GM10248 (cell line): ENCODE data around the gene UHMK1.
"Not testable (repeated sequence)": the region's sequence is repeated elsewhere in the genome, so short reads cannot be mapped to it uniquely, and the experiment has no call there.

Source experiments
- CTCF ChIA-PET: fragments of 300-600 bp; sonication (Branson Sonifier 250); formaldehyde crosslinking; extraction: SDS; loops from one replicate; lab custom pipeline; 2021; ENCODE audit warnings: antibody characterized with exemption; lab: Yijun Ruan, JAX
- POLR2A ChIA-PET: fragments of 350-650 bp; sonication (Branson Sonifier 250); formaldehyde crosslinking; extraction: SDS; loops from one replicate; lab custom pipeline; 2020; ENCODE audit warnings: antibody characterized with exemption; lab: Yijun Ruan, JAX
- DNase-seq: peaks from one replicate; pipeline ENCODE4 v3.0.0; 2012; ENCODE audit errors: extremely low spot score
- CTCF ChIP-seq: IDR thresholded peaks from 2 replicates; pipeline ENCODE4 v1.5.1; 2012; ENCODE audit warnings: mild to moderate bottlenecking, low read depth; ENCODE audit errors: extremely low read depth, missing control alignments, control extremely low read depth

The UHMK1 gene

DNA sequence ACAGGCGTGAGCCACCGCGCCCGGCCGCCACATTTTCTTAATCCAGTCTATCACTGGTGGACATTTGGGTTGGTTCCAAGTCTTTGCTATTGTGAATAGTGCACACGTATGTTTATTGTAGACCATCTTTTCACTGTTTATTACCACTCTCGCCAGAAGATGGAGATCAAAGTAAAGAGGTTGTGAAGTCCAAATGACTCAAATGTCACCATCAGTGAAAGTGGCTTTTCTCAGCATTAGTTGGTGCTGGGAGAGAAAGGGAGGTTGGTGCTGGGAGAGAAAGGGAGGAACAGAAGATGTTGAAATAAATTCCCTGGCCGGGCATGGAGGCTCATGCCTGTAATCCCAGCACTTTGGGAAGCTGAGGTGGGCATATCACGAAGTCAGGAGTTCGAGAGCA is 10.4 kb upstream of the UHMK1 start:
- CTCF ChIA-PET = no interaction called here
- no peak for DNase-seq
- TF ChIP-seq CTCF = no peak
- POLR2A ChIA-PET = no interaction called here

GRCh38 chr1:162488219-162488618 is 9.4 kb upstream of the UHMK1 start:
- no peak for TF ChIP-seq CTCF
- ChIA-PET CTCF (interaction anchor here (0.8 to 1.0 kb wide), 2 partner anchors 9 to 11 kb away, joined by 3 read pairs; no protein-coding TSS in a partner anchor), POLR2A (no interaction called here)
- DNase-seq = no peak

DNA sequence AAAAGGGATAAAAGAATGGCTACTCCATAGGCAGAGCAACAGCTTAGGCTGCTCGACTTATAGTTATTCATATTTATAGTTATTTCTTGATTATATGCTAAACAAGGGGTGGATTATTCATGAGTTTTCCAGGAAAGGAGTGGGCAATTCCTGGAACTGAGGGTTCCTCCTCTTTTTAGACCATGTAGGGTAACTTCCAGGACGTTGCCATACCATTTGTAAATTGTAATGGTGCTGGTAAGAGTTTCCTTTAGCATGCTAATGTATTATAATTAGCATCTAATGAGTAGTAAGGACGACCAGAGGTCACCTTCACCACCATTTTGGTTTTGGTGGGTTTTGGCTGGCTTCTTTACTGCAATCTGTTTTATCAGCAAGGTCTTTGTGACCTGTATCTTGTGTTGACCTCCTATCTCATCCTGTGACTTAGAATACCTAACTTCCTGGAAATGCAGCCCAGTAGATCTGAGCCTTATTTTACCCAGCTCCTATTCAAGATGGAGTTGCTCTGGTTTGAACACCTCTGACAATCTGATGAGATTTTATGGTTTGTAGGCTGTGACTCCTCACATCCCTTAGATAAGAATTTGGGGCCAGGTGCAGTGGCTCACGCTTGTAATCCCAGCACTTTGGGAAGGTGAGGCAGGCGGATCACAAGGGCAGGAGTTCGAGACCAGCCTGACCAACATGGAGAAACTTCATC is 1.9 kb upstream of the UHMK1 start:
- POLR2A ChIA-PET, CTCF ChIA-PET: not testable (repeated sequence)

DNA sequence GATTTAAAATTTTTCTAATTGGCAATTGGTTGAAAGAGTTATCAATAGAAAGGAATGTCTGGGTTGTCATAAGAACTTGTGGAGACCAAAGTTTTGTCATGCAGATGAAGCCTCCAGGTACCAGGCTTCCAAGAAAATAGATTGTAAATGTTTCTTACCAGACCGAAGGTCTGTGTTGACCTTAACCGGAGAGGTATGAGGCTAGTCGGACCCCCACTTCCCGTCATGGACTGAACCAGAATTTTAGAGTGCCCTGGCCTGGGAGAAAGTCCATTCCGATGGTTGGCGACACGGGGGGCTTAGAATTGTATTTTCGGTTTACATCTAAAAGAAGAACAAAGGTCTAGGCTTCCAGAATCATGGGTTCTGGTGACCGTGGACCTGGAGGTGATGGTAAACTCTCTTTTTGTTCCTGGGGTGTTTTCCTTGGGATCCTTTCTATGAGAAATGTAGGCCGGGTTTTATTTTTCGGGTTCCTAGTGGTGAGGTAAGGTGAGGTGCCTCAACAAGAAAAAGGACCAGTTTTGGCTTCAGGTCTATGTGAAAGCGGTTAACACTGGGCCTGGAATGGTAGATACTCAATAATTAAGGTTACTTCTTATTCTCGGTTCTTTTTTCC is 405 bp upstream of the UHMK1 start:
- ChIA-PET POLR2A (no interaction called here), CTCF (no interaction called here)
- no peak for DNase-seq
- TF ChIP-seq CTCF = no peak

More for the DNA sequence above, 1.9 kb upstream of the UHMK1 start:
- DNase-seq = not testable (repeated sequence)

GRCh38 chr1:162498496-162498810 is 835 bp downstream of the UHMK1 start:
- ChIA-PET POLR2A (interaction anchor here (0.6 kb wide), 1 partner anchor 1752 kb away, joined by 3 read pairs; no protein-coding TSS in a partner anchor), CTCF (interaction anchor here (1.1 kb wide), 1 partner anchor 10 kb away, joined by 3 read pairs; no protein-coding TSS in a partner anchor)
- DNase-seq = no peak
- TF ChIP-seq CTCF = no peak

GRCh38 chr1:162500805-162501204 is 3.2 kb downstream of the UHMK1 start:
- DNase-seq = no peak
- TF ChIP-seq CTCF = no peak
- ChIA-PET CTCF (no interaction called here), POLR2A (interaction anchor here (0.7 kb wide), 1 partner anchor 107 kb away, joined by 3 read pairs; no protein-coding TSS in a partner anchor)

GRCh38 chr1:162502077-162502476 is 4.5 kb downstream of the UHMK1 start:
- TF ChIP-seq CTCF = no peak
- POLR2A ChIA-PET = no interaction called here
- CTCF ChIA-PET = interaction anchor here (0.7 to 1.2 kb wide), 2 partner anchors 20 to 199 kb away, joined by 3 to 4 read pairs; no protein-coding TSS in a partner anchor
- DNase-seq = no peak
